ENCODE data around the gene HSPA12B.
"Not testable (repeated sequence)": the region's sequence is repeated elsewhere in the genome, so short reads cannot be mapped to it uniquely, and the experiment has no call there.

Gene HSPA12B

DNA sequence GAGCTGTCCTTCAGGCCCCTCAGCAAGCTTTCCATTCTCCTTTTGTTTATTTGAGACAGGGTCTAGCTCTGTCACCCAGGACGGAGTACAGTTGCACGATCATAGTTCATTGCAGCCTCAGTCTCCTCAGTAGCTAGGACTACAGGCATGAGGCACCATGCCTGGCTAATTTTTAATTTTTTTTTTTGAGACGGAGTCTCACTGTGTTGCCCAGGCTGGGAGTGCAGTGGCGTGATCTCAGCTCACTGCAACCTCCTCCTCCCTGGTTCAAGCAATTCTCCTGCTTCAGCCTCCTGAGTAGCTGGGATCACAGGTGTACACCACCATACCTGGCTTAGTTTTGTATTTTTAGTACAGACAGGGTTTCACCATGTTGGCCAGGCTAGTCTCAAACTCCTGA lies 56.7 kb downstream of the HSPA12B start:
- DNase-seq = not testable (repeated sequence)

DNA sequence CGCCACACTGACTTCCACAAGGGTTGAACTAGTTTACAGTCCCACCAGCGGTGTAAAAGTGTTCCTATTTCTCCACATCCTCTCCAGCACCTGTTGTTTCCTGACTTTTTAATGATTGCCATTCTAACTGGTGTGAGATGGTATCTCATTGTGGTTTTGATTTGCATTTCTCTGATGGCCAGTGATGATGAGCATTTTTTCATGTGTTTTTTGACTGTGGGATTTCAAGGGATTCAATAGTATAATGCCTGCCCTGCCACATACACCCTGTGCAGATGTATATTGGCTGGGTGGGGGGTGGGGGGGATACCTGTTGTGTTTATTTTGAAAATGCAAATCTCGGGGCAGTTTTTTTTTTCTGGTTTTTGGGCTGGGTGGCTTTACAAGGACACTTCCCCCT lies 61.7 kb downstream of the HSPA12B start:
- not testable (repeated sequence) for DNase-seq

DNA sequence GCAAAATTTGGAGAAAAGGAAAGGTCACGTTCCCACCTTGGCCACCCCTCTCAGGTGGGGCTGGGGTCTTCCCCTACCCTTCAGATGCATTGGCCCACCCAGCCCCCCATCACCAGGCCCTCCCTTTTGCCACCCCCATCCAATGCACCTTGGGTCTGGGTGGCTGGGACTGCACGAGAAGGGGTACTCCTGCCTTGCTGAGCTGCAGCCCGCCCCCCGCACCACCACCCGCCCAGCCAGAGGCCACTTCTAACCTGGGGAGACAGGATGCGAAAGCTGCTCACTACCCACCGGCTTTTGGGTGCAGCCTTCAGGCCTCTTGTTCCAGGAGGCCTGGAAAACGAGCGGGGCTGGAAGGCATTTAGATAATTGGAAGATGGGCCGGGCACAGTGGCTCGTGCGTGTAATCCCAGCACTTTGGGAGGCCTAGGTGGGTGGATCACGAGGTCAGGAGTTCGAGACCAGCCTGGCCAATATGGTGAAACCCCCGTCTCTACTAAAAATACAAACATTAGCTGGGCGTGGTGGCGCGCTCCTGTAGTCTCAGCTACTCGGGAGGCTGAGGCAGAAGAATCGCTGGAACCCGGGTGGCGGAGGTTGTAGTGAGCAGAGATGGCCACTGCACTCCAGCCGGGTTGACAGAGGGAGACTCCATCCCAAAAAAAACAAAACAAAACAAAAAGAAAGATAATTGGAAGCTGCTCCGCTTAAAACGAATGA lies 62.4 kb downstream of the HSPA12B start:
- no peak for DNase-seq

DNA sequence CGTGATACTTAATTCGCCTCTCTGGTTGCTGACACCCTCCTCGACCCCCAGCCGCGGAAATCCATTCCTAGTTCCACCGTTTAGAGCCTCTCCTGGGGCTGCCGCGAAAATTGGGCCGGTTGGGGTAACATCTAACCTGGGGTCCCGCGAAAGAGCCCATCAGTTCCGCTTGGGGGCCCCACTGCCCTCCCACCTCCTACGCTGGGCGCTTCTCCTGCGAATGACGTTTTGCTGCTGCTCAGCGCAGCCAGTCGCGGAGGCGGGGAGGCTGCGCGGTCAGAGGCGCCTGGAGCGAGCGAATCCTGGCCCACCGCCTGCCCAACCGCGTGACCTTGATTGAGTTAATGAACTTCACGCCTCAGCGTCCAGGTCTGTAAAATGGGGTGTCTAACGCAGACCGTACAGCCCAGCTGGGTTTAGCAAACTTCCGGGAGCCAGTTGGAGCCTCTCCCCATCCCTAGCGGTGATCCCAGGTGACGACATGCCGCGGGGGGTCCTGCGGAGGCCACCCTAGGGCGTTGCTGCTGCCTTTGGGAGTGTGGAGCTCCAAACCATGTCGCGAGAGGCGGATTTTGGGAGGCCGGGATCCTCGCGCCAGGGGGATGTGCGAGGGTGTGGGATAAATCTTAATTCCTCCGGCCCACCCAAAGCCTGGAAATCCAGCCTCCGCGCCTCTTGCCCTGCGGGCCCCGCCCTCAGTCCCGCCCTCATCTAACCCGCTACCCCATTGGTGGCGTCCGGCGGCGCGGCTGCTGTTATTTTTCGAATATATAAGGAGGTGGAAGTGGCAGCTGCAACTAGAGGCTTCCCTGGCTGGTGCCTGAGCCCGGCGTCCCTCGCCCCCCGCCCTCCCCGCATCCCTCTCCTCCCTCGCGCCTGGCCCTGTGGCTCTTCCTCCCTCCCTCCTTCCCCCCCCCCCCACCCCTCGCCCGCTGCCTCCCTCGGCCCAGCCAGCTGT lies 63.3 kb downstream of the HSPA12B start, which contains the start of gene CDC25B:
Gene CDC25B (plus strand): TSS at position 800 of the 958 bp plus-strand sequence. CDS start 222 bp downstream, outside the sequence.
- peak; percentile 93 for DNase-seq

DNA sequence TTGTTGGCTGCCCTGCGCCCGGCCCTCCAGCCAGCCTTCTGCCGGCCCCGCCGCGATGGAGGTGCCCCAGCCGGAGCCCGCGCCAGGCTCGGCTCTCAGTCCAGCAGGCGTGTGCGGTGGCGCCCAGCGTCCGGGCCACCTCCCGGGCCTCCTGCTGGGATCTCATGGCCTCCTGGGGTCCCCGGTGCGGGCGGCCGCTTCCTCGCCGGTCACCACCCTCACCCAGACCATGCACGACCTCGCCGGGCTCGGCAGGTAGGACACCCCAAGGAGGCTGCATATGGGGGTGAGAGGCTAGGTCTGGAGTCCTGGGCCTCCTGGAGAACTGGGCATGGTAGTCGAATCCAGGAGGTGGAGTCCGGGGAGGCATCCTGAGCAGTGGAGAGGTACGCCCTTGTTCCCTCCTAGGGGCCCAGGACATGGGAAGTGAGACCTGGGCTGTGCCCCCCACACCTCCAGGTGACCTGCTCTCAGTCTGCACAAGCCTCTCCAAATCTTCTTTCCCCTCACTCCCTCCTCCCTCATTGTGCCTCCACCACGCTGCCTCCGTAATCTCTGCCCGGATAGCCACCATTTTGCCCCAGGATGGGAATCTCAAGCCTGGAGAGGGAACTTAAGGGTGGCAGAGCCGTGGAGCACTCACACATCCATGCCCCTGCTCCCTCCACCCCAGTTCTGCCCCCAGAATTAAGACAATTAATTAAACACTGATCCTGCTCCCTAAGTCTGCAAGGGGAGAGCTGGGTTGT lies 64.2 kb downstream of the HSPA12B start:
- DNase-seq = no peak

DNA sequence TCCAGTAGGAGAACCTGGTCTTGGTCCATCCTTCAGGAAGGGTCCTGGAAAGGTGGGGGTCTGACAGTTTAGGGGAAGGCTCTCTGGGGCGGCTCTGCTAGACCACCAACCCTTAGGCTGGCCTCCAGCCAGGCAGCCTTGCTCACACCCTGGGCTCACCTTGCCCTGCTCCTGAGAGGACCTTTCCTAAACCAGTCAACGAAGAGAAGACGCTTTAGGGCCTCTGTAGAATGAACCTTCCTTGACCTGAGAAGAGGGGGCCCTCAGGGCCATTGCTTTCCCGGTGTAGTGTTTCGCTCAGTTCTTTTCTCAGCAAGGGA lies 64.7 kb downstream of the HSPA12B start:
- no peak for DNase-seq

DNA sequence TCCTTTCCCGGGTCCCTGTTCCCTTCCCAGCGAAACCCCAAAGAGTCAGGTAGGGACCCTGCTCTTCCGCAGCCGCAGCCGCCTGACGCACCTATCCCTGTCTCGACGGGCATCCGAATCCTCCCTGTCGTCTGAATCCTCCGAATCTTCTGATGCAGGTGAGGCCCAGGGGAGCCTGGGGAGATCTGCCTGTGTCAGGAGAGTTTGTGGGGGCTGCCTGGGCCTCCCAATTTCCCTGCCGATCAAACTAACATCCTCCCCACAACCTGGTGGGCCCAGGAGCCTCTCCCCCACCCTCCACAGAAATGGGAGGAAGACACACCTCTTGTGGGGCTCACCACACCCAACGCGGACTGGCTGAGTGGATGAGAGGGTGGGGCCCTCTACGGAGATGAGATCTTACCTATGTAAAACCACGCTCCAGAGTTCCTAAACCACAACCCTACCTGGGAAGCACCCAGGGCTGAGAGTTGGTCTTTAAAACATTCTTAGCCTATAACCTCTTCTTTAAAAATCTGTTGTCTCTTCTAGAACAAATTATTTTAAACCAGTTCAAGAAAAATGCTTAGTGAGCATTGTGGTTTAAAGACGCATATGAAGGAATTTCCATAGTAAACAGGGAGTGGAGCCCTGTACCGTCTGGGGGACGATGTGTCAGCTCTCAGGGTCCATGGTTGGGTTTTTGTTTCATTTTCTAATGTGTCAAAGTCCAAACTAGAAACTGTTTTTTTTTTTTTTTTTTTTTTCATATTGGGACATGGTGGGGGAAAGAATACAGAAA lies 65.3 kb downstream of the HSPA12B start:
- DNase-seq = peak; percentile 31

DNA sequence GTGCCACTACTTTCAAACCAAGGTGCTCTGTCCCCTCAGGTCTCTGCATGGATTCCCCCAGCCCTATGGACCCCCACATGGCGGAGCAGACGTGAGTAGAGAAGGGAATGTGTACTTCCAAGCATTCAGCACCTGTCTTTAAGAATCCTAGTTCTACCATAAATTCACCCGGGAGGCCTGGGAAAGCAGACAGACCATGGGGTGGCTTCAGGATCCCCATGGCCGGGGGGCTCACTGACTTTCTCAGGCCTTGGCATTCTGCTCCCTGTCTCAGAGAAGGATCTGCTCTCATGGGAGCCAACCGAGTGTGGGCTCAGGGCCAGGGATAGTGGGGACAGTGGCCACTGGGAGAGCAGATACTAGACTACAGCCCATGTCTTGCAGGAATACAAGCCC lies 65.9 kb downstream of the HSPA12B start:
- no peak for DNase-seq

DNA sequence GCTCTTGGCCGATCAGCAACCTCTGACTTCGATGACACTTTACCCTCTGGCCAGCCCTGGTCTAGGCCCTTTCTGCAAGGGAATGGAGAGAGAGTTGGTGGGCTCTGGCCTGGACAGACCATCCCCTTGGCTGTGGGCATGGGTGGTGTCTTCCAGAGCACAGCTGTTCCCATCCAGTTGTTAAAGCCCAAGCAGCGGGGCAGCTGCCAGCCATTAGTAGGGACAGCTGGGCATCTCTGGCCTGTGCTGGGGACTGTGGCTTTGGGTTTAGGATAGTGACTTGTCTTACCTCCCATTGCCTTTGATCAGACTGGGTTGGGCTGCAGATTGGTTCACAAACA lies 66.4 kb downstream of the HSPA12B start:
- DNase-seq = no peak

DNA sequence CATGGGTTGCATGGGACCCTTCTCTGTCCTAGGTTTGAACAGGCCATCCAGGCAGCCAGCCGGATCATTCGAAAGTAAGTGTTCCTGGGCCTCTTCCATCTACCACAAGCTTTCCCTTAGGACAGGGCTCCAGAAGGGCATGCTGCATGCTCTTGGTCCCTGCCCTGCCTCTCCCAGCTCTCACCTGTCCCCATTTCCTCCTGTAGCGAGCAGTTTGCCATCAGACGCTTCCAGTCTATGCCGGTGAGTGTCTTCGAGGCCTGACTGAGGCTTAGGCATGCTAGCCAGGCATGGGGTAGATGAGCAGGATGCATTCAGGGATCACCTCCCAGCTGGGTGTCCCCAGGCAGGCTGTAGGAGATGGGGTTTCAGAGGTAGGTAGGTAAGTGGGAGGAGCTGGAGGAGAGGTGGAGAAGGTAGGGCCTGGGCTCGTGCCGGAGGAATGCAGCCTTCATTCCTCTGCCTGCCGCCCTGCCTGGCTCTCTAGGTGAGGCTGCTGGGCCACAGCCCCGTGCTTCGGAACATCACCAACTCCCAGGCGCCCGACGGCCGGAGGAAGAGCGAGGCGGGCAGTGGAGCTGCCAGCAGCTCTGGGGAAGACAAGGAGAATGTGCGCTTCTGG lies 67.9 kb downstream of the HSPA12B start:
- DNase-seq = no peak

DNA sequence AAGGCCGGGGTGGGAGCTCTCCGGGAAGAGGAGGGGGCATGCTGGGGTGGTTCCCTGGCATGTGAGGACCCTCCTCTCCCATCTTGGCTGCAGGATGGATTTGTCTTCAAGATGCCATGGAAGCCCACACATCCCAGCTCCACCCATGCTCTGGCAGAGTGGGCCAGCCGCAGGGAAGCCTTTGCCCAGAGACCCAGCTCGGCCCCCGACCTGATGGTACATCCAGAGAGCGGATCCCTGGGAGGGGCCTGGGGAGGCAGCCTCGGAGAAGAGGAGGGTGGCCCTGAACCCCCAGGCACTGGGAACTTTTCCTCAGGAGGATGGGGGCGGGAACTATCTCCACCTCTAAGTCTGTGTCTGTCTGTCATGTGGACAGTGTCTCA lies 68.4 kb downstream of the HSPA12B start:
- DNase-seq = no peak

DNA sequence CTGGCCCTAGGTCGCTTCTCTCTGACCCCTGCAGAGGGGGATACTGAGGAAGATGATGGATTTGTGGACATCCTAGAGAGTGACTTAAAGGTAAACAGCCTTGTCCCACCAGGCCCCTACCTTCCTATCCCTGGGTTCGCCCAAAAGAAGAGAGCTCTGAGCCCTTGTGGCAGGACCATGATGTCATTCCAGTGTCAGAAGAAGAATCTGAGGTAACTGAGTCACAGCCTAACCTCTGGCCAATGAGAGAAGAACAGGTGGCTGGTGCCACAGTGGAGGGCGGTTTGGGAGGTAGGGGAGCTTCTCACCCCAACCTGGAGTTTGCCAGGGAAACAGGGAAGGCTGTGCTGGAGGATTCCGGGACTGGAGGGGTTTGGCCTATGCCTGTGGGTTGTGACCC lies 68.8 kb downstream of the HSPA12B start:
- DNase-seq = no peak

DNA sequence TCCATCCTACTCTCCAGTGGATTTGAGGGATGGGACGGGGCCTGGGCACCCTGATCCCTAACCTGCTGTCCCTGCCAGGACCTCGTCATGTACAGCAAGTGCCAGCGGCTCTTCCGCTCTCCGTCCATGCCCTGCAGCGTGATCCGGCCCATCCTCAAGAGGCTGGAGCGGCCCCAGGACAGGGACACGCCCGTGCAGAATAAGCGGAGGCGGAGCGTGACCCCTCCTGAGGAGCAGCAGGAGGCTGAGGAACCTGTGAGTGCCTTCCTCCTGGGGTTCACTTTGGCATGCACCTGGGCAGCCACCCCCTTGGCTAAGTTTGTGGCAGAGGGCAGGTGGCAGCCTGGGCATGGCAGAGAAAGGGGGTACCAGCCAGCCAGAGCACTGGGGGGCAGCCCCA lies 69.4 kb downstream of the HSPA12B start:
- DNase-seq = no peak
